Peyer's patch (tissue), 4 donors: ENCODE data around the gene ACAA2.

Source experiments
- POLR2A ChIP-seq, 2 donors: fragments of 450-650 bp; IDR thresholded peaks; one replicate each; pipeline ENCODE4 v1.5.1; 2017; ENCODE audit warnings: antibody characterized with exemption in 2 of 2, mild to moderate bottlenecking in 2 of 2, moderate library complexity in 2 of 2
- TF ChIP-seq, protein P1 (sequence below), 6 experiments: fragments of 450-650 bp in 4 of 6; fragments of 200-600 bp in 2 of 6; sonication (generic) in 1 of 6; IDR thresholded peaks; one replicate each; pipeline ENCODE4 v1.5.1; 2017 to 2019; ENCODE audit warnings: antibody characterized with exemption in 6 of 6, mild to moderate bottlenecking in 3 of 6, moderate library complexity in 1 of 6

DNA sequence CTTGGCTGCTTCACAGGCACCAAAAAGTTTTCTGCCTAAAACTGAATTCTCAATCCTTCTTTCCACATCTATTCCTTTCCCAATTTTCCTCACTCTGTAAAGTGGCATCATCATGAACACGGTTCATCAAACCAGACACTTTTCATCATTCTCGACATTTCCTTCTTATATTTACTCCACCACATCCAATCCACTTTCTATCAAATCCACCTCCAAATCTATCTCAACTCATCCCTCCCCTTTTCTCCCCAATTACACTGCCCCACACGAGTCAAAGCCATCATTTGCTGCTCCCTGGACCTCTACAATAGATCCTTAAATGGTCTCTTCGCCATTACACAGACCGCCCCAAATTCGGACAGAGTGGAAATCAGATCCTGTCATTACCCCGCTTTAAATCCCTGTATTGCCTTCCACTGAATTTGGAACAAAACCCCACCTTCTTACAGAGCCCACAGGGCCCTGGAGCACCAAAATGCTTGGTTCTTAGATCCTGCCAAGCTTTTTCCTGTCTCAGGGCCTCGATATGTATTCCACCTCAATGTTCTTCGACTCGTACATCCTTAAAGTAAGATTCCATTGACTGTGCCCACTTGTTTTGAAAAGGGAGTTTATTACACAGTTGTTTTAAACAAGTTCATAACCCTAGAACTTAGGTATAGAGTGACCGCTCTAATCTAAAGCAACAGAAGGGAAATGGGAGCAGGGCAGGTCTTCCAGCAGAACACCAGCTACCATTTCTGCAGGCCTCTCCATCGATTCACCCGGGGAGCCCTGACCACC lies 856 bp downstream of the ACAA2 start:
- peak in 1 of 2 donors; percentile 28 for TF ChIP-seq POLR2A (IDR thresholded peaks at IDR 0.05)
- TF ChIP-seq, protein P1, sequence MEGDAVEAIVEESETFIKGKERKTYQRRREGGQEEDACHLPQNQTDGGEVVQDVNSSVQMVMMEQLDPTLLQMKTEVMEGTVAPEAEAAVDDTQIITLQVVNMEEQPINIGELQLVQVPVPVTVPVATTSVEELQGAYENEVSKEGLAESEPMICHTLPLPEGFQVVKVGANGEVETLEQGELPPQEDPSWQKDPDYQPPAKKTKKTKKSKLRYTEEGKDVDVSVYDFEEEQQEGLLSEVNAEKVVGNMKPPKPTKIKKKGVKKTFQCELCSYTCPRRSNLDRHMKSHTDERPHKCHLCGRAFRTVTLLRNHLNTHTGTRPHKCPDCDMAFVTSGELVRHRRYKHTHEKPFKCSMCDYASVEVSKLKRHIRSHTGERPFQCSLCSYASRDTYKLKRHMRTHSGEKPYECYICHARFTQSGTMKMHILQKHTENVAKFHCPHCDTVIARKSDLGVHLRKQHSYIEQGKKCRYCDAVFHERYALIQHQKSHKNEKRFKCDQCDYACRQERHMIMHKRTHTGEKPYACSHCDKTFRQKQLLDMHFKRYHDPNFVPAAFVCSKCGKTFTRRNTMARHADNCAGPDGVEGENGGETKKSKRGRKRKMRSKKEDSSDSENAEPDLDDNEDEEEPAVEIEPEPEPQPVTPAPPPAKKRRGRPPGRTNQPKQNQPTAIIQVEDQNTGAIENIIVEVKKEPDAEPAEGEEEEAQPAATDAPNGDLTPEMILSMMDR (IDR thresholded peaks at IDR 0.05) = no peak
